Measurements from ENCODE around the gene FRMD5. TPM values are rescaled to one million over a fixed set of nuclear protein-coding genes. Genes with fewer than 3 reads are reported as not detected.

Gene FRMD5
- polyA plus RNA-seq, 1 donor from 2014 or later: 25.8 TPM

- Histone ChIP-seq H3K9ac (ENCODE audit: low read length) (no peak overlapping the region), H4K20me1 (ENCODE audit: insufficient read depth) (no peaks in the 10 kb centered on the region), H2AFZ (ENCODE audit: low read depth, low read length) (no peak overlapping the region), H3K9me2 (ENCODE audit: insufficient read depth, low read length) (no peaks in the 10 kb centered on the region), H3K4me3 (ENCODE audit: low read length) (no peak overlapping the region), H3K36me3 (ENCODE audit: insufficient read depth, low read length) (no peaks in the 10 kb centered on the region), H3K9me3 (ENCODE audit: low read length) (no peaks in the 10 kb centered on the region), H3F3A (ENCODE audit: insufficient read depth, low read length, poor library complexity, severe bottlenecking) (no peaks in the 10 kb centered on the region), H3K79me2 (replicated peaks; ENCODE audit: insufficient read depth, low read length) (no peaks in the 10 kb centered on the region), H3K27me3 (ENCODE audit: insufficient read depth, low read depth, low read length) (no peaks in the 10 kb centered on the region), H3K27ac (ENCODE audit: low read length) (no peak overlapping the region), H3K4me2 (ENCODE audit: low read length) (no peak overlapping the region)
- TF ChIP-seq EZH2 (IDR thresholded peaks at IDR 0.05; ENCODE audit: borderline replicate concordance, insufficient read depth, low read length, poor library complexity, severe bottlenecking) (no peak), TAF1 (IDR thresholded peaks at IDR 0.05; ENCODE audit: low read depth) (no peak), MXI1 (conservative IDR thresholded peaks at IDR 0.05; ENCODE audit: poor library complexity, severe bottlenecking) (no peak), EP300 (conservative IDR thresholded peaks at IDR 0.05; ENCODE audit: poor library complexity, severe bottlenecking) (no peak), SMC3 (conservative IDR thresholded peaks at IDR 0.05; ENCODE audit: poor library complexity) (no peak), RAD21 (conservative IDR thresholded peaks at IDR 0.05) (no peak), POLR2AphosphoS5 (IDR thresholded peaks at IDR 0.05) (no peak)
- TF ChIP-seq, protein P1, sequence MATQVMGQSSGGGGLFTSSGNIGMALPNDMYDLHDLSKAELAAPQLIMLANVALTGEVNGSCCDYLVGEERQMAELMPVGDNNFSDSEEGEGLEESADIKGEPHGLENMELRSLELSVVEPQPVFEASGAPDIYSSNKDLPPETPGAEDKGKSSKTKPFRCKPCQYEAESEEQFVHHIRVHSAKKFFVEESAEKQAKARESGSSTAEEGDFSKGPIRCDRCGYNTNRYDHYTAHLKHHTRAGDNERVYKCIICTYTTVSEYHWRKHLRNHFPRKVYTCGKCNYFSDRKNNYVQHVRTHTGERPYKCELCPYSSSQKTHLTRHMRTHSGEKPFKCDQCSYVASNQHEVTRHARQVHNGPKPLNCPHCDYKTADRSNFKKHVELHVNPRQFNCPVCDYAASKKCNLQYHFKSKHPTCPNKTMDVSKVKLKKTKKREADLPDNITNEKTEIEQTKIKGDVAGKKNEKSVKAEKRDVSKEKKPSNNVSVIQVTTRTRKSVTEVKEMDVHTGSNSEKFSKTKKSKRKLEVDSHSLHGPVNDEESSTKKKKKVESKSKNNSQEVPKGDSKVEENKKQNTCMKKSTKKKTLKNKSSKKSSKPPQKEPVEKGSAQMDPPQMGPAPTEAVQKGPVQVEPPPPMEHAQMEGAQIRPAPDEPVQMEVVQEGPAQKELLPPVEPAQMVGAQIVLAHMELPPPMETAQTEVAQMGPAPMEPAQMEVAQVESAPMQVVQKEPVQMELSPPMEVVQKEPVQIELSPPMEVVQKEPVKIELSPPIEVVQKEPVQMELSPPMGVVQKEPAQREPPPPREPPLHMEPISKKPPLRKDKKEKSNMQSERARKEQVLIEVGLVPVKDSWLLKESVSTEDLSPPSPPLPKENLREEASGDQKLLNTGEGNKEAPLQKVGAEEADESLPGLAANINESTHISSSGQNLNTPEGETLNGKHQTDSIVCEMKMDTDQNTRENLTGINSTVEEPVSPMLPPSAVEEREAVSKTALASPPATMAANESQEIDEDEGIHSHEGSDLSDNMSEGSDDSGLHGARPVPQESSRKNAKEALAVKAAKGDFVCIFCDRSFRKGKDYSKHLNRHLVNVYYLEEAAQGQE (IDR thresholded peaks at IDR 0.05; ENCODE audit: borderline replicate concordance): no peak
- TF ChIP-seq, protein P2, sequence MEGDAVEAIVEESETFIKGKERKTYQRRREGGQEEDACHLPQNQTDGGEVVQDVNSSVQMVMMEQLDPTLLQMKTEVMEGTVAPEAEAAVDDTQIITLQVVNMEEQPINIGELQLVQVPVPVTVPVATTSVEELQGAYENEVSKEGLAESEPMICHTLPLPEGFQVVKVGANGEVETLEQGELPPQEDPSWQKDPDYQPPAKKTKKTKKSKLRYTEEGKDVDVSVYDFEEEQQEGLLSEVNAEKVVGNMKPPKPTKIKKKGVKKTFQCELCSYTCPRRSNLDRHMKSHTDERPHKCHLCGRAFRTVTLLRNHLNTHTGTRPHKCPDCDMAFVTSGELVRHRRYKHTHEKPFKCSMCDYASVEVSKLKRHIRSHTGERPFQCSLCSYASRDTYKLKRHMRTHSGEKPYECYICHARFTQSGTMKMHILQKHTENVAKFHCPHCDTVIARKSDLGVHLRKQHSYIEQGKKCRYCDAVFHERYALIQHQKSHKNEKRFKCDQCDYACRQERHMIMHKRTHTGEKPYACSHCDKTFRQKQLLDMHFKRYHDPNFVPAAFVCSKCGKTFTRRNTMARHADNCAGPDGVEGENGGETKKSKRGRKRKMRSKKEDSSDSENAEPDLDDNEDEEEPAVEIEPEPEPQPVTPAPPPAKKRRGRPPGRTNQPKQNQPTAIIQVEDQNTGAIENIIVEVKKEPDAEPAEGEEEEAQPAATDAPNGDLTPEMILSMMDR (IDR thresholded peaks at IDR 0.05; ENCODE audit: poor library complexity, severe bottlenecking): no peak
Observed at GRCh38 chr15:43912208-43912607, 282.9 kb downstream of the FRMD5 start.

- H3K4me3 ChIP-seq (ENCODE audit: low read length): no peak overlapping the region
- H4K20me1 ChIP-seq (ENCODE audit: insufficient read depth): no peaks in the 10 kb centered on the region
- H3K79me2 ChIP-seq (replicated peaks; ENCODE audit: insufficient read depth, low read length): no peaks in the 10 kb centered on the region
- no peak overlapping the region for H2AFZ ChIP-seq (ENCODE audit: low read depth, low read length)
- no peak for TF ChIP-seq EZH2 (IDR thresholded peaks at IDR 0.05; ENCODE audit: borderline replicate concordance, insufficient read depth, low read length, poor library complexity, severe bottlenecking)
- TF ChIP-seq, protein P1 (IDR thresholded peaks at IDR 0.05; ENCODE audit: borderline replicate concordance): no peak
- TF ChIP-seq TAF1 (IDR thresholded peaks at IDR 0.05; ENCODE audit: low read depth): no peak
- TF ChIP-seq MXI1 (conservative IDR thresholded peaks at IDR 0.05; ENCODE audit: poor library complexity, severe bottlenecking): no peak
- TF ChIP-seq SMC3 (conservative IDR thresholded peaks at IDR 0.05; ENCODE audit: poor library complexity): no peak
- TF ChIP-seq EP300 (conservative IDR thresholded peaks at IDR 0.05; ENCODE audit: poor library complexity, severe bottlenecking): no peak
- TF ChIP-seq POLR2AphosphoS5 (IDR thresholded peaks at IDR 0.05): no peak
- TF ChIP-seq RAD21 (conservative IDR thresholded peaks at IDR 0.05): no peak
- TF ChIP-seq, protein P2 (IDR thresholded peaks at IDR 0.05; ENCODE audit: poor library complexity, severe bottlenecking): no peak
- H3K27me3 ChIP-seq (ENCODE audit: insufficient read depth, low read depth, low read length): no peaks in the 10 kb centered on the region
- H3K9me3 ChIP-seq (ENCODE audit: low read length): no peaks in the 10 kb centered on the region
- H3K4me2 ChIP-seq (ENCODE audit: low read length): no peak overlapping the region
- H3K9me2 ChIP-seq (ENCODE audit: insufficient read depth, low read length): no peaks in the 10 kb centered on the region
- no peaks in the 10 kb centered on the region for H3F3A ChIP-seq (ENCODE audit: insufficient read depth, low read length, poor library complexity, severe bottlenecking)
- H3K9ac ChIP-seq (ENCODE audit: low read length): no peak overlapping the region
- no peak overlapping the region for H3K27ac ChIP-seq (ENCODE audit: low read length)
- H3K36me3 ChIP-seq (ENCODE audit: insufficient read depth, low read length): no peaks in the 10 kb centered on the region
Observed at GRCh38 chr15:43911235-43911781, 283.8 kb downstream of the FRMD5 start.

Data from neural cell (in vitro differentiated cells).